ENCODE results near the gene TTLL12. TPM values are rescaled to one million over a fixed set of nuclear protein-coding genes. Genes with fewer than 3 reads are reported as not detected.

The TTLL12 gene
- polyA plus RNA-seq, 1 donor (not counting 4 experiments of a cell fraction or from before 2014, with no cell fraction given) = 22.1 TPM

DNA sequence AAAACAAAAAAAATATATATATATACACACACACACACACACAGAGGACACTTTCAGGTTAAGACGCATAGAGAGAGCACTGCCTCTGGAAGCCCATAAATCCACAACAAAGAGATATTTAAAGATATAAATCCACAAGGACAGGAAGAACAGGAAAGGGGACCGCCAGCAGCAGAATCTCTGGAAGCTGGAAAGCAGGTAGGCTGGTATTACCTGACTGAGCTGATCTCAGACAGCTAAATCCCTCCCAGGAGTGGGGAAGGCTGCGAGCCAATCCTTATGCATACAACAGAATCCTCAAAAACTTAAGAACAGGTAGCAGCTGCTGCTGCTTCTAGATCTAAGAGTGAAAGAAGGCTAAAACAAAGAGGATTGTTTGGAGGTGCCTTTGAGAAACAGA lies 42.0 kb downstream of the TTLL12 start:
- DNase-seq (ENCODE audit: low read depth, low spot score) (no peak), FAIRE-seq (no peak)
- Histone ChIP-seq H4K20me1 (ENCODE audit: control insufficient read depth, extremely low read depth, insufficient read depth, low read length) (no peaks in the 10 kb centered on the region), H2AFZ (ENCODE audit: control insufficient read depth, low read length) (peak overlapping the region; percentile 44), H3K36me3 (ENCODE audit: control insufficient read depth in 2 of 2, extremely low read depth in 1 of 2, insufficient read depth in 2 of 2, low read length in 2 of 2) (peaks cover 4 to 11% of the 10 kb centered on the region in 2 experiments), H3K4me3 (ENCODE audit: control insufficient read depth in 2 of 3, extremely low read depth in 1 of 3, insufficient read depth in 2 of 3, low read depth in 1 of 3, low read length in 3 of 3) (no peak overlapping the region), H3K27ac (ENCODE audit: control insufficient read depth, insufficient read depth, low read length) (no peak overlapping the region), H3K9me1 (ENCODE audit: control insufficient read depth, extremely low read depth, insufficient read depth, low read length) (no peaks in the 10 kb centered on the region), H3K9ac (ENCODE audit: control insufficient read depth, extremely low read depth, insufficient read depth, low read length) (no peak overlapping the region), H3K27me3 (ENCODE audit: control insufficient read depth, extremely low read depth, insufficient read depth, low read length) (no peaks in the 10 kb centered on the region), H3K9me3 (ENCODE audit: control insufficient read depth, low read depth, low read length) (no peaks in the 10 kb centered on the region), H3K79me2 (ENCODE audit: control insufficient read depth, insufficient read depth, low read length) (peaks cover 28% of the 10 kb centered on the region), H3K4me1 (ENCODE audit: control insufficient read depth, extremely low read depth, insufficient read depth, low read length) (peaks cover 13% of the 10 kb centered on the region), H3K4me2 (ENCODE audit: control insufficient read depth, extremely low read depth, insufficient read depth, low read depth, low read length) (no peak overlapping the region)
- TF ChIP-seq EZH2 (IDR thresholded peaks at IDR 0.05; ENCODE audit: low read length) = no peak
- TF ChIP-seq, protein P1, sequence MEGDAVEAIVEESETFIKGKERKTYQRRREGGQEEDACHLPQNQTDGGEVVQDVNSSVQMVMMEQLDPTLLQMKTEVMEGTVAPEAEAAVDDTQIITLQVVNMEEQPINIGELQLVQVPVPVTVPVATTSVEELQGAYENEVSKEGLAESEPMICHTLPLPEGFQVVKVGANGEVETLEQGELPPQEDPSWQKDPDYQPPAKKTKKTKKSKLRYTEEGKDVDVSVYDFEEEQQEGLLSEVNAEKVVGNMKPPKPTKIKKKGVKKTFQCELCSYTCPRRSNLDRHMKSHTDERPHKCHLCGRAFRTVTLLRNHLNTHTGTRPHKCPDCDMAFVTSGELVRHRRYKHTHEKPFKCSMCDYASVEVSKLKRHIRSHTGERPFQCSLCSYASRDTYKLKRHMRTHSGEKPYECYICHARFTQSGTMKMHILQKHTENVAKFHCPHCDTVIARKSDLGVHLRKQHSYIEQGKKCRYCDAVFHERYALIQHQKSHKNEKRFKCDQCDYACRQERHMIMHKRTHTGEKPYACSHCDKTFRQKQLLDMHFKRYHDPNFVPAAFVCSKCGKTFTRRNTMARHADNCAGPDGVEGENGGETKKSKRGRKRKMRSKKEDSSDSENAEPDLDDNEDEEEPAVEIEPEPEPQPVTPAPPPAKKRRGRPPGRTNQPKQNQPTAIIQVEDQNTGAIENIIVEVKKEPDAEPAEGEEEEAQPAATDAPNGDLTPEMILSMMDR (optimal IDR thresholded peaks at IDR 0.05 in 1 of 3, IDR thresholded peaks at IDR 0.05 in 1 of 3, conservative IDR thresholded peaks at IDR 0.05 in 1 of 3; ENCODE audit: extremely low read depth in 1 of 3, insufficient read depth in 2 of 3, low read length in 3 of 3) = no peak
- dilution Hi-C loops (cut with MboI; ENCODE audit: extremely low pct_ligation_motif_present, low sequenced_read_pairs) = no loop called here

DNA sequence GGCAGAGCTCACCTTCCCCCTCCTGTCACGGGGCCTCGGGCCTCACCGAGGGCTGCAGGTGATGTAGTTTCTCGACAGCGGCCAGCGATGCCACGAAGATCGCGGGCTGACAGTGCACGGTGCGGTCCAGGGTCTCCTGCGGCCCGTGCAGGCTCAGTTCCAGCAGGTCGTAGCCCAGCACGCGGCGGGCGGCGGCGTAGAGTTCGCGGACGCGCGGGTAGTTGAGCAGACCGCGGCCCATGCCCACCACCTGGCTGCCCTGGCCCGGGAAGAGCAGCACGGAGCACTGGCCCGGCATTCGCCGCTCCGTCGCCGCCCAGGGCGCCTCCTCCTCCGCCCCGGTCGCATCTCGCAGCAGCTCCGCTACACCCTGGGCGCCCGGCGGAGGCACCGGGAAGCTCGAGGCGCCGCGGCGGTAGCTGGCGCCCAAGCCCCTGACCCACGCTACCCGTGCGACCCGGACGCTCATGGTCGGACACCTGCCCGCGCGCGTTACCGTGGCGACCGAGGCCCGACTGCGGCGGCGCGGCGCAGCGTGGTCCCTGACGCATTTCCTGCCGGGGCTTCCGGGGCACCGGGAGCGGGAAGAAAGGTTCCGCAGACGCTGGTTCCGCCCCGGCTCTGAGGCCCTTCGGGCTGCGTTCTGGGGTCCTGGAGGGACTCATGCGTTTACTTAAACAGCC lies 43.9 kb downstream of the TTLL12 start, which contains the start of gene MCAT:
TSS of gene MCAT (minus strand) at position 519 of the 683 bp plus-strand sequence. CDS start at position 469, 50 bp downstream.
- Histone ChIP-seq H3K36me3 (ENCODE audit: control insufficient read depth in 2 of 2, extremely low read depth in 1 of 2, insufficient read depth in 2 of 2, low read length in 2 of 2) (peaks cover 9 to 16% of the 10 kb centered on the region in 2 experiments), H3K9me3 (ENCODE audit: control insufficient read depth, low read depth, low read length) (no peaks in the 10 kb centered on the region), H2AFZ (ENCODE audit: control insufficient read depth, low read length) (peak within 1 kb of the TSS; percentile 96), H3K27ac (ENCODE audit: control insufficient read depth, insufficient read depth, low read length) (peak within 1 kb of the TSS; percentile 70), H3K4me2 (ENCODE audit: control insufficient read depth, extremely low read depth, insufficient read depth, low read depth, low read length) (peak within 1 kb of the TSS; percentile 86), H3K27me3 (ENCODE audit: control insufficient read depth, extremely low read depth, insufficient read depth, low read length) (no peaks in the 10 kb centered on the region), H3K4me3 (ENCODE audit: control insufficient read depth in 2 of 3, extremely low read depth in 1 of 3, insufficient read depth in 2 of 3, low read depth in 1 of 3, low read length in 3 of 3) (peak within 1 kb of the TSS; percentile 84 to 96 (median 89)), H3K4me1 (ENCODE audit: control insufficient read depth, extremely low read depth, insufficient read depth, low read length) (peaks cover 8% of the 10 kb centered on the region), H4K20me1 (ENCODE audit: control insufficient read depth, extremely low read depth, insufficient read depth, low read length) (no peaks in the 10 kb centered on the region), H3K9me1 (ENCODE audit: control insufficient read depth, extremely low read depth, insufficient read depth, low read length) (no peaks in the 10 kb centered on the region), H3K79me2 (ENCODE audit: control insufficient read depth, insufficient read depth, low read length) (peaks cover 28% of the 10 kb centered on the region), H3K9ac (ENCODE audit: control insufficient read depth, extremely low read depth, insufficient read depth, low read length) (peak within 1 kb of the TSS; percentile 83)
- dilution Hi-C loops (cut with MboI; ENCODE audit: extremely low pct_ligation_motif_present, low sequenced_read_pairs) = no loop called here
- FAIRE-seq (no peak), DNase-seq (ENCODE audit: low read depth, low spot score) (no peak)
- TF ChIP-seq, protein P1 (optimal IDR thresholded peaks at IDR 0.05 in 1 of 3, IDR thresholded peaks at IDR 0.05 in 1 of 3, conservative IDR thresholded peaks at IDR 0.05 in 1 of 3; ENCODE audit: extremely low read depth in 1 of 3, insufficient read depth in 2 of 3, low read length in 3 of 3) = no peak
- TF ChIP-seq EZH2 (IDR thresholded peaks at IDR 0.05; ENCODE audit: low read length) = no peak

Data from keratinocyte (primary cell).